ENCODE data around the gene ERC2. TPM values are rescaled to one million over a fixed set of nuclear protein-coding genes. Genes with fewer than 3 reads are reported as not detected.

Gene ERC2
- total and polyA plus RNA-seq, 2 donors (not counting 1 experiment from before 2014, with no cell fraction given) = 0.14 to 0.17 TPM

DNA sequence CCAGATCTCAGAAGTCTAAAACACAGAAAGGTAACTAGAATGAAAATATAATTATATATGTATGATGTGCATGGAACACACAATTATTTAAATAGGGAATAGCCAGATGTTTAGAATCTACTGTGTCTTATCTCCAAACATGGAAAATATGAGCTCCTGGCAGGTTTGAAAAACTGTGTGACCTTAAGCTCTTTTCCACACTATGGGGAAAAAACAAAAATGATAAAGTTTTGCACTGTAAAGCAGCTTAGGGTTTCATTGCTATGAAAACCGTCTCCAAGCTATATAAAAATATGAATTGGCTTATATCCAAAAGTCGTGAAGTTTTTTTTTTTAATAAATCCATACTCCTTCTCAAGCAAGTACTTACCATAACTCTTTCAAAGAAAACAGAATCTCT is 159.8 kb downstream of the ERC2 start:
- Histone ChIP-seq H3K4me1 (ENCODE audit: control insufficient read depth, extremely low read depth, insufficient read depth, low read length) (no peaks in the 10 kb centered on the region), H3K4me3 (replicated peaks in 1 of 4; ENCODE audit: control extremely low read depth in 1 of 4, insufficient read depth in 1 of 4, low read depth in 3 of 4, low read length in 4 of 4) (no peak overlapping the region), H3K27ac (ENCODE audit: insufficient read depth, low read length) (no peak overlapping the region), H3K4me2 (ENCODE audit: extremely low read depth, insufficient read depth, low read length) (no peak overlapping the region), H3K79me2 (ENCODE audit: control insufficient read depth, insufficient read depth, low read length) (no peaks in the 10 kb centered on the region), H3K27me3 (ENCODE audit: control insufficient read depth, insufficient read depth, low read length) (no peaks in the 10 kb centered on the region), H3K9ac (ENCODE audit: insufficient read depth, low read length) (no peak overlapping the region), H3K36me3 (ENCODE audit: control insufficient read depth, insufficient read depth, low read length) (no peaks in the 10 kb centered on the region), H2AFZ (ENCODE audit: low read length) (no peak overlapping the region), H3K9me3 (ENCODE audit: control insufficient read depth, insufficient read depth, low read depth, low read length) (no peaks in the 10 kb centered on the region), H4K20me1 (ENCODE audit: control insufficient read depth, extremely low read depth, insufficient read depth, low read length) (no peaks in the 10 kb centered on the region)
- DNase-seq (ENCODE audit: low read depth in 2 of 2) = no peak
- TF ChIP-seq, protein P1, sequence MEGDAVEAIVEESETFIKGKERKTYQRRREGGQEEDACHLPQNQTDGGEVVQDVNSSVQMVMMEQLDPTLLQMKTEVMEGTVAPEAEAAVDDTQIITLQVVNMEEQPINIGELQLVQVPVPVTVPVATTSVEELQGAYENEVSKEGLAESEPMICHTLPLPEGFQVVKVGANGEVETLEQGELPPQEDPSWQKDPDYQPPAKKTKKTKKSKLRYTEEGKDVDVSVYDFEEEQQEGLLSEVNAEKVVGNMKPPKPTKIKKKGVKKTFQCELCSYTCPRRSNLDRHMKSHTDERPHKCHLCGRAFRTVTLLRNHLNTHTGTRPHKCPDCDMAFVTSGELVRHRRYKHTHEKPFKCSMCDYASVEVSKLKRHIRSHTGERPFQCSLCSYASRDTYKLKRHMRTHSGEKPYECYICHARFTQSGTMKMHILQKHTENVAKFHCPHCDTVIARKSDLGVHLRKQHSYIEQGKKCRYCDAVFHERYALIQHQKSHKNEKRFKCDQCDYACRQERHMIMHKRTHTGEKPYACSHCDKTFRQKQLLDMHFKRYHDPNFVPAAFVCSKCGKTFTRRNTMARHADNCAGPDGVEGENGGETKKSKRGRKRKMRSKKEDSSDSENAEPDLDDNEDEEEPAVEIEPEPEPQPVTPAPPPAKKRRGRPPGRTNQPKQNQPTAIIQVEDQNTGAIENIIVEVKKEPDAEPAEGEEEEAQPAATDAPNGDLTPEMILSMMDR (conservative IDR thresholded peaks at IDR 0.05 in 1 of 2, IDR thresholded peaks at IDR 0.05 in 1 of 2; ENCODE audit: low read depth in 1 of 2, low read length in 2 of 2) = no peak
- no peak for TF ChIP-seq EZH2 (IDR thresholded peaks at IDR 0.05; ENCODE audit: low read length, missing control alignments)

GRCh38 chr3:56304069-56304468 is 164.2 kb downstream of the ERC2 start:
- Histone ChIP-seq H3K4me1 (ENCODE audit: control insufficient read depth, extremely low read depth, insufficient read depth, low read length) (no peaks in the 10 kb centered on the region), H3K9me3 (ENCODE audit: control insufficient read depth, insufficient read depth, low read depth, low read length) (no peaks in the 10 kb centered on the region), H4K20me1 (ENCODE audit: control insufficient read depth, extremely low read depth, insufficient read depth, low read length) (no peaks in the 10 kb centered on the region), H2AFZ (ENCODE audit: low read length) (no peak overlapping the region), H3K27me3 (ENCODE audit: control insufficient read depth, insufficient read depth, low read length) (no peaks in the 10 kb centered on the region), H3K27ac (ENCODE audit: insufficient read depth, low read length) (no peak overlapping the region), H3K9ac (ENCODE audit: insufficient read depth, low read length) (no peak overlapping the region), H3K4me2 (ENCODE audit: extremely low read depth, insufficient read depth, low read length) (no peak overlapping the region), H3K36me3 (ENCODE audit: control insufficient read depth, insufficient read depth, low read length) (no peaks in the 10 kb centered on the region), H3K4me3 (replicated peaks in 1 of 4; ENCODE audit: control extremely low read depth in 1 of 4, insufficient read depth in 1 of 4, low read depth in 3 of 4, low read length in 4 of 4) (no peak overlapping the region), H3K79me2 (ENCODE audit: control insufficient read depth, insufficient read depth, low read length) (no peaks in the 10 kb centered on the region)
- TF ChIP-seq EZH2 (IDR thresholded peaks at IDR 0.05; ENCODE audit: low read length, missing control alignments) = no peak
- TF ChIP-seq, protein P1 (conservative IDR thresholded peaks at IDR 0.05 in 1 of 2, IDR thresholded peaks at IDR 0.05 in 1 of 2; ENCODE audit: low read depth in 1 of 2, low read length in 2 of 2) = no peak
- DNase-seq (ENCODE audit: low read depth in 2 of 2) = no peak

GRCh38 chr3:56303487-56303886 is 164.8 kb downstream of the ERC2 start:
- no peaks in the 10 kb centered on the region for H4K20me1 ChIP-seq (ENCODE audit: control insufficient read depth, extremely low read depth, insufficient read depth, low read length)
- no peaks in the 10 kb centered on the region for H3K79me2 ChIP-seq (ENCODE audit: control insufficient read depth, insufficient read depth, low read length)
- H3K9me3 ChIP-seq (ENCODE audit: control insufficient read depth, insufficient read depth, low read depth, low read length) = no peaks in the 10 kb centered on the region
- H3K36me3 ChIP-seq (ENCODE audit: control insufficient read depth, insufficient read depth, low read length) = no peaks in the 10 kb centered on the region
- peak; percentile 57 to 63 for DNase-seq (ENCODE audit: low read depth in 2 of 2)
- H3K4me2 ChIP-seq (ENCODE audit: extremely low read depth, insufficient read depth, low read length) = no peak overlapping the region
- no peak overlapping the region for H3K4me3 ChIP-seq (replicated peaks in 1 of 4; ENCODE audit: control extremely low read depth in 1 of 4, insufficient read depth in 1 of 4, low read depth in 3 of 4, low read length in 4 of 4)
- no peaks in the 10 kb centered on the region for H3K4me1 ChIP-seq (ENCODE audit: control insufficient read depth, extremely low read depth, insufficient read depth, low read length)
- H3K27me3 ChIP-seq (ENCODE audit: control insufficient read depth, insufficient read depth, low read length) = no peaks in the 10 kb centered on the region
- no peak overlapping the region for H3K27ac ChIP-seq (ENCODE audit: insufficient read depth, low read length)
- no peak overlapping the region for H2AFZ ChIP-seq (ENCODE audit: low read length)
- no peak overlapping the region for H3K9ac ChIP-seq (ENCODE audit: insufficient read depth, low read length)
- TF ChIP-seq, protein P1 (conservative IDR thresholded peaks at IDR 0.05 in 1 of 2, IDR thresholded peaks at IDR 0.05 in 1 of 2; ENCODE audit: low read depth in 1 of 2, low read length in 2 of 2) = peak; percentile 48 to 69
- no peak for TF ChIP-seq EZH2 (IDR thresholded peaks at IDR 0.05; ENCODE audit: low read length, missing control alignments)

Measured in fibroblast of lung (primary cell).